Left ventricle myocardium inferior (tissue), 1 donor: ENCODE measurements around the gene RPEL1. TPM values are rescaled to one million over a fixed set of nuclear protein-coding genes. Genes with fewer than 3 reads are reported as not detected.

Experiments
- DNase-seq: peaks from one replicate; pipeline ENCODE4 v3.0.0-alpha.2; 2020
- H3K27ac ChIP-seq: fragments of 200-600 bp; replicated peaks from 2 replicates; pipeline ENCODE4 v1.8.0; 2021
- H3K27me3 ChIP-seq: fragments of 200-600 bp; 2 replicates; pipeline ENCODE4 v1.8.0; 2021; ENCODE audit warnings: low read depth
- H3K36me3 ChIP-seq: fragments of 200-600 bp; 2 replicates; pipeline ENCODE4 v1.8.0; 2021
- H3K4me1 ChIP-seq: fragments of 200-600 bp; 2 replicates; pipeline ENCODE4 v1.8.0; 2021
- H3K4me3 ChIP-seq: fragments of 200-600 bp; 2 replicates; pipeline ENCODE4 v1.8.0; 2021; ENCODE audit warnings: mild to moderate bottlenecking, moderate library complexity
- H3K9me3 ChIP-seq: fragments of 200-600 bp; replicated peaks from 2 replicates; pipeline ENCODE4 v1.8.0; 2021
- CTCF ChIP-seq: fragments of 200-600 bp; IDR thresholded peaks from 2 replicates; pipeline ENCODE4 v1.8.0; 2021; ENCODE audit warnings: antibody characterized with exemption, mild to moderate bottlenecking, borderline replicate concordance
- intact Hi-C: fragments of 100-400 bp; cut with micrococcal nuclease; formaldehyde crosslinking; loops from one replicate; pipeline ENCODE4 v1.11.0; 2022
- total RNA-seq: library from RNA; stranded (reverse); fragmentation: NEBNext Ultra II Directional; extraction: Animal tissue kit (Norgen Biotek cat#: 25700); gene quantifications from one replicate; pipeline ENCODE4 v1.2.1, GENCODE V29; 2021
- donor health status: DM: no; HTN: yes; CAD: no; lungs with severe emphysema.

RPEL1 gene
- total RNA-seq, 1 donor from 2014 or later = not detected

DNA sequence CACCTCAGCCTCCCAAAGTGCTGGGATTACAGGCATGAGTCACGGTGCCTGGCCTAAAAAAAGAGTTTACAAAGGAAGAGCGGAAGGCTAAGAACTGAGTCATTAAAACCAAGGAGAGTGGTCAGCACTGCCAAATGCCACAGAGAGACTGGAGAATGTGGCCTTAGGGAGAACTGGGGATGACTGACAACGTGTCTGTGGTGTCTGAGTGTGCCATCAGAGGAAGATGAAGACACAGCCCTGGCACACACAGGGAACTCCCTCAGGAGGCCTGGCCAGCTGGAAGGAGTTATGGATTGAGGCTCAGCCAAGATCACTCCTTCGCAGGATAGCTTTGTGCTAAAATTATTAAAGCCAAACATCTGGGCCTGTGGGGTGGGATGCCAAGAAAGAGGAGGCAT, 27.4 kb downstream of the RPEL1 start:
- DNase-seq = no peak
- Histone ChIP-seq H3K36me3 (no peaks in the 10 kb centered on the region), H3K9me3 (no peaks in the 10 kb centered on the region), H3K27ac (no peak overlapping the region), H3K27me3 (peaks cover 84% of the 10 kb centered on the region), H3K4me3 (no peak overlapping the region), H3K4me1 (peaks cover 16% of the 10 kb centered on the region)
- intact Hi-C loops = no loop called here
- TF ChIP-seq CTCF = no peak

GRCh38 chr10:103276251-103276895, 30.7 kb downstream of the RPEL1 start:
- H3K4me3 ChIP-seq = peak overlapping the region; percentile 54
- no peak for TF ChIP-seq CTCF
- H3K27ac ChIP-seq = no peak overlapping the region
- no peak for DNase-seq
- peaks cover 91% of the 10 kb centered on the region for H3K27me3 ChIP-seq
- H3K4me1 ChIP-seq = peaks cover 16% of the 10 kb centered on the region
- no peaks in the 10 kb centered on the region for H3K36me3 ChIP-seq
- no peaks in the 10 kb centered on the region for H3K9me3 ChIP-seq
- intact Hi-C loops = no loop called here

- Histone ChIP-seq H3K27me3 (peaks cover 95% of the 10 kb centered on the region), H3K27ac (no peak within 1 kb of the TSS), H3K36me3 (no peaks in the 10 kb centered on the region), H3K9me3 (no peaks in the 10 kb centered on the region), H3K4me3 (peak within 1 kb of the TSS; percentile 54), H3K4me1 (peaks cover 16% of the 10 kb centered on the region)
- intact Hi-C loops = no loop called here
- TF ChIP-seq CTCF = no peak
- no peak for DNase-seq
Measured at GRCh38 chr10:103276896-103277712, 31.4 kb downstream of the RPEL1 start, which contains the start of gene INA. INA (plus strand) TSS chr10:103277138; CDS start chr10:103277212, 74 bp downstream.

- no peaks in the 10 kb centered on the region for H3K9me3 ChIP-seq
- intact Hi-C loops = no loop called here
- H3K4me3 ChIP-seq = peak overlapping the region; percentile 54
- DNase-seq = no peak
- H3K4me1 ChIP-seq = peaks cover 16% of the 10 kb centered on the region
- no peak for TF ChIP-seq CTCF
- no peak overlapping the region for H3K27ac ChIP-seq
- peaks cover 97% of the 10 kb centered on the region for H3K27me3 ChIP-seq
- H3K36me3 ChIP-seq = no peaks in the 10 kb centered on the region
Measured at GRCh38 chr10:103277713-103278536, 32.2 kb downstream of the RPEL1 start.

DNA sequence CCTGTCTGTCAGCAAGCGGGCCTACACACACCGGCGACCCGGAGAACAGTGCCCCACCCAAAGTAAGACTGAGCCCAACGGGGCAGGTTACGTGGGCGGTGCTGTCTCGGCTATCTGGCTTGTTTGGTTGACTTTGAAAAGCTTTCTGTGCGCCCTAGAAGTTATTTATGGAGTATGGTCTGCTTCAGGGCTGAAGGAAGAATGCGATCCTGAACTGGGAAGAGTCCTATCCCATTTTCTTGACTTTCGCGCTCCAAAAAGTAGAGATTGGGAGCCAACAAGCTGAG, 32.8 kb downstream of the RPEL1 start:
- no peak for TF ChIP-seq CTCF
- H3K4me3 ChIP-seq = no peak overlapping the region
- DNase-seq = no peak
- peaks cover 16% of the 10 kb centered on the region for H3K4me1 ChIP-seq
- intact Hi-C loops = no loop called here
- peaks cover 97% of the 10 kb centered on the region for H3K27me3 ChIP-seq
- H3K27ac ChIP-seq = no peak overlapping the region
- H3K9me3 ChIP-seq = no peaks in the 10 kb centered on the region
- no peaks in the 10 kb centered on the region for H3K36me3 ChIP-seq
